VCaP (cell line): ENCODE results near the gene GPALPP1.

Experiments
- H3K27ac ChIP-seq: fragments of 450-650 bp; 2 replicates; pipeline ENCODE4 v1.5.1; 2017
- CTCF ChIP-seq: fragments of 450-650 bp; conservative IDR thresholded peaks from 2 replicates; pipeline ENCODE4 v1.5.1; 2017; ENCODE audit warnings: mild to moderate bottlenecking, moderate library complexity

Gene GPALPP1

GRCh38 chr13:45040173-45040572, 50.8 kb downstream of the GPALPP1 start:
- H3K27ac ChIP-seq, result no peak overlapping the region
- TF ChIP-seq CTCF, result no peak

GRCh38 chr13:45040622-45041021, 51.3 kb downstream of the GPALPP1 start:
- TF ChIP-seq CTCF, result no peak
- H3K27ac ChIP-seq, result no peak overlapping the region

GRCh38 chr13:45042539-45042938, 53.2 kb downstream of the GPALPP1 start:
- no peak for TF ChIP-seq CTCF
- no peak overlapping the region for H3K27ac ChIP-seq

DNA sequence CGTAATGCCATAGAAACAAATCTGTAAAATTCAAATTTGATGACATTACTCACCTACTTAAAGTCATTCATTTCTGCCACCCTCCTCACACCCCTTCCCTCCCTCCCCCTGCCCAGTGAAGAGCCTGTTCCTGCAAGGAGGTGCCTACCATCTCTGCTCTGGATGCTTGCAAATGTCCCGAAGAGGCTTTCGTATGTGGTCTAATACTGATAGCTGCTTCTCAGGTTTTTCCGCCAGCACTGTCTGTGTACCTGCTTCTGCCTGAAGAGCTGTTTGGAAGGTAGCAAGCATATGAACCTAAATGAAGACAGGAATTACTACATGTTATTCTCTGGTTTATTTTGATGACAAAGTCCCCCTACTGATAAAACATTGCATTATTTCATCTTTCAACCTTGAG, 57.1 kb downstream of the GPALPP1 start:
- TF ChIP-seq CTCF, result no peak
- H3K27ac ChIP-seq, result peak overlapping the region; percentile 40; the same call in 1 of the 2 replicates

GRCh38 chr13:45047394-45048310, 58.3 kb downstream of the GPALPP1 start:
- H3K27ac ChIP-seq, result peak overlapping the region; percentile 40; the same call in 1 of the 2 replicates

GRCh38 chr13:45048890-45049407, 59.6 kb downstream of the GPALPP1 start:
- TF ChIP-seq CTCF, result no peak
- no peak overlapping the region for H3K27ac ChIP-seq

More at GRCh38 chr13:45047394-45048310, 58.3 kb downstream of the GPALPP1 start:
- TF ChIP-seq CTCF, result peak; percentile 94

DNA sequence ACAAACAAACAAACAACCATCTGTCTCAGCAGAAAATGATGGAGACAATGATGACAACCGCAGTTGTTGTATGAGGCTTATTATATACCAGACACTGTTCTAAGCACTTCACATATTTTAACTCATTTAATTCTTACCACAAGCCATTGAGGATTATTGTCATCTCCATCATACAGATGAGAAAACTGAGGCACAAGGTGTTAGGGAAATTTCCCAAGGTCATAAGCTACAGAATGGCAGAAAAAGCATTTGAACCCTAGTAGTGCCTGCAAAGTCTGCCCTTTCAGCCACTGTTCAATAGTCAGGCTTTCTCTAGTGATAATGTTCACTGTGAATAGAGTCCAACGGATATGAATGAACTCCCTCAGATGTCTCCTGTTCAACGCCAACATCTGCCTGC, 60.1 kb downstream of the GPALPP1 start:
- TF ChIP-seq CTCF, result no peak
- no peak overlapping the region for H3K27ac ChIP-seq
